H9 (cell line): ENCODE measurements around the gene RNASET2. TPM values are rescaled to one million over a fixed set of nuclear protein-coding genes. Genes with fewer than 3 reads are reported as not detected.

Source experiments
- DNase-seq: peaks from one replicate; pipeline ENCODE4 v3.0.0-alpha.2; 2017
- H2AFZ ChIP-seq: one replicate; pipeline ENCODE4 v1.6.1; 2013; ENCODE audit warnings: mild to moderate bottlenecking, low read length, control low read depth, moderate library complexity
- H2AK5ac ChIP-seq: 2 replicates; pipeline ENCODE4 v1.6.1; 2013; ENCODE audit warnings: low read length, control low read depth, mixed read lengths; ENCODE audit not compliant: insufficient read length
- H2BK120ac ChIP-seq: one replicate; pipeline ENCODE4 v1.6.1; 2013; ENCODE audit warnings: low read depth, mild to moderate bottlenecking, low read length, control low read depth, inconsistent platforms; ENCODE audit not compliant: poor library complexity, severe bottlenecking
- H2BK12ac ChIP-seq: 2 replicates; pipeline ENCODE4 v1.6.1; 2013; ENCODE audit warnings: low read length, control low read depth, mixed read lengths, low read depth; ENCODE audit not compliant: insufficient read length
- H2BK15ac ChIP-seq: 2 replicates; pipeline ENCODE4 v1.6.1; 2013; ENCODE audit warnings: low read depth, low read length, control low read depth
- H2BK20ac ChIP-seq: one replicate; pipeline ENCODE4 v1.6.1; 2013; ENCODE audit warnings: low read depth, mild to moderate bottlenecking, low read length, control low read depth, inconsistent platforms; ENCODE audit not compliant: poor library complexity, severe bottlenecking
- H2BK5ac ChIP-seq: 2 replicates; pipeline ENCODE4 v1.6.1; 2013; ENCODE audit warnings: low read length, control low read depth, mixed read lengths; ENCODE audit not compliant: insufficient read length
- H3K14ac ChIP-seq: 2 replicates; pipeline ENCODE4 v1.6.1; 2013; ENCODE audit warnings: low read length, control low read depth; ENCODE audit not compliant: insufficient read depth
- H3K18ac ChIP-seq: 2 replicates; pipeline ENCODE4 v1.6.1; 2013; ENCODE audit warnings: low read depth, mild to moderate bottlenecking, mixed read lengths, low read length, control low read depth; ENCODE audit not compliant: insufficient read length
- H3K23ac ChIP-seq: 2 replicates; pipeline ENCODE4 v1.6.1; 2013; ENCODE audit warnings: low read length, control low read depth, mixed read lengths, low read depth; ENCODE audit not compliant: insufficient read length
- H3K23me2 ChIP-seq: 2 replicates; pipeline ENCODE4 v1.6.1; 2013; ENCODE audit warnings: low read depth, mild to moderate bottlenecking, mixed read lengths, low read length, control low read depth; ENCODE audit not compliant: insufficient read length, poor library complexity, severe bottlenecking
- H3K27ac ChIP-seq: 2 replicates; pipeline ENCODE4 v1.5.1; 2013; ENCODE audit warnings: low read length, control low read depth, mixed read lengths, low read depth; ENCODE audit not compliant: insufficient read length
- H3K27me3 ChIP-seq: 2 replicates; pipeline ENCODE4 v1.6.1; 2013; ENCODE audit warnings: low read length, control low read depth, inconsistent platforms; ENCODE audit not compliant: insufficient read depth
- H3K4ac ChIP-seq: 2 replicates; pipeline ENCODE4 v1.6.1; 2013; ENCODE audit warnings: low read depth, mild to moderate bottlenecking, control low read depth, inconsistent platforms, low read length, moderate library complexity
- H3K4me1 ChIP-seq: 2 replicates; pipeline ENCODE4 v1.6.1; 2013; ENCODE audit warnings: low read length, control low read depth, inconsistent platforms; ENCODE audit not compliant: insufficient read depth
- H3K4me2 ChIP-seq: 2 replicates; pipeline ENCODE4 v1.6.1; 2013; ENCODE audit warnings: low read length, control low read depth, mixed read lengths; ENCODE audit not compliant: insufficient read length, insufficient read depth
- H3K56ac ChIP-seq: 2 replicates; pipeline ENCODE4 v1.6.1; 2013; ENCODE audit warnings: low read depth, mild to moderate bottlenecking, mixed read lengths, low read length, control low read depth; ENCODE audit not compliant: insufficient read length
- H3K79me1 ChIP-seq: 2 replicates; pipeline ENCODE4 v1.6.1; 2013; ENCODE audit warnings: low read depth, mild to moderate bottlenecking, moderate library complexity, low read length, control low read depth, inconsistent platforms; ENCODE audit not compliant: insufficient read depth, poor library complexity, severe bottlenecking
- H3K79me2 ChIP-seq: 2 replicates; pipeline ENCODE4 v1.6.1; 2013; ENCODE audit warnings: low read length, control low read depth, inconsistent platforms; ENCODE audit not compliant: insufficient read depth
- H3K9ac ChIP-seq: 2 replicates; pipeline ENCODE4 v1.6.1; 2013; ENCODE audit warnings: low read length, control low read depth, mixed read lengths; ENCODE audit not compliant: insufficient read length; ENCODE audit errors: extremely low read depth
- H3K9me3 ChIP-seq: one replicate; pipeline ENCODE4 v1.6.1; 2013; ENCODE audit warnings: low read depth, low read length, inconsistent platforms; ENCODE audit not compliant: control insufficient read depth
- H3T11ph ChIP-seq: one replicate; pipeline ENCODE4 v1.6.1; 2013; ENCODE audit warnings: mild to moderate bottlenecking, low read length, control low read depth, inconsistent platforms
- H4K20me1 ChIP-seq: one replicate; pipeline ENCODE4 v1.6.1; 2013; ENCODE audit not compliant: control insufficient read depth, insufficient read length, insufficient read depth
- H4K5ac ChIP-seq: 2 replicates; pipeline ENCODE4 v1.6.1; 2013; ENCODE audit warnings: low read depth, mild to moderate bottlenecking, mixed read lengths, low read length, control low read depth; ENCODE audit not compliant: insufficient read length
- H4K8ac ChIP-seq: replicated peaks from 2 replicates; pipeline ENCODE4 v1.6.1; 2013; ENCODE audit warnings: low read length, control low read depth, mixed read lengths, low read depth; ENCODE audit not compliant: insufficient read length
- H4K91ac ChIP-seq: 2 replicates; pipeline ENCODE4 v1.6.1; 2013; ENCODE audit warnings: low read depth, mild to moderate bottlenecking, moderate library complexity, mixed read lengths, low read length, control low read depth; ENCODE audit not compliant: insufficient read length
- H3K27ac Mint-ChIP-seq, 3 experiments: 2 replicates in 2 of 3; 3 replicates in 1 of 3; pipeline ENCODE4 v1.8.0; 2020 to 2021; ENCODE audit warnings: mixed read lengths in 3 of 3, mild to moderate bottlenecking in 1 of 3, moderate library complexity in 1 of 3
- H3K27me3 Mint-ChIP-seq: 2 replicates; pipeline ENCODE4 v1.8.0; 2021; ENCODE audit warnings: low read depth, mild to moderate bottlenecking, moderate library complexity, mixed read lengths
- H3K36me3 Mint-ChIP-seq, 3 experiments: 2 replicates in 2 of 3; 3 replicates in 1 of 3; pipeline ENCODE4 v1.8.0; 2020 to 2021; ENCODE audit warnings: low read depth in 3 of 3, mixed read lengths in 3 of 3; ENCODE audit not compliant: insufficient read depth in 1 of 3
- H3K4me1 Mint-ChIP-seq, 2 experiments: 2 replicates each; pipeline ENCODE4 v1.8.0; 2020; ENCODE audit warnings: mixed read lengths in 2 of 2
- H3K4me3 Mint-ChIP-seq, 2 experiments: 2 replicates in 1 of 2; 3 replicates in 1 of 2; pipeline ENCODE4 v1.8.0; 2020 to 2021; ENCODE audit warnings: mild to moderate bottlenecking in 2 of 2, mixed read lengths in 2 of 2, moderate library complexity in 1 of 2
- H3K9me3 Mint-ChIP-seq, 2 experiments: 2 replicates in 1 of 2; 3 replicates in 1 of 2; pipeline ENCODE4 v1.8.0; 2020; ENCODE audit warnings: mild to moderate bottlenecking in 2 of 2, mixed read lengths in 2 of 2, moderate library complexity in 1 of 2
- CTCF ChIP-seq: fragments of 200-600 bp; sonication (generic); conservative IDR thresholded peaks from 3 replicates; pipeline ENCODE4 v1.8.0; 2021; ENCODE audit warnings: antibody characterized with exemption, mild to moderate bottlenecking
- WGBS: extraction: QIAGEN DNeasy Blood & Tissue Kit; methylation state at CpG from one replicate; pipeline ENCODE4 v1.1.7; 2013; ENCODE audit warnings: missing lambda C conversion rate, low lambda C conversion rate, mixed read lengths; ENCODE audit not compliant: insufficient read length; ENCODE audit errors: extremely low coverage; 5-methylcytosine and 5-hydroxymethylcytosine counted together
- total RNA-seq: library from RNA; stranded (reverse); gene quantifications from 2 replicates; pipeline ENCODE4 v1.2.1, GENCODE V29; 2021

Gene RNASET2
- total RNA-seq, 1 experiment from 2014 or later = 28.2 TPM

- H3K4me2 ChIP-seq = no peak overlapping the region
- H3K36me3 Mint-ChIP-seq = peaks cover 0 to 9% (median 0%) of the 10 kb centered on the region in 3 experiments; a peak in 4 of 7 replicates
- H3K4me1 ChIP-seq = no peaks in the 10 kb centered on the region
- H3K27ac Mint-ChIP-seq = no peak overlapping the region
- no peaks in the 10 kb centered on the region for H4K20me1 ChIP-seq
- H2AK5ac ChIP-seq = no peak overlapping the region
- no peak overlapping the region for H2BK20ac ChIP-seq
- no peak overlapping the region for H3K56ac ChIP-seq
- no peak overlapping the region for H4K8ac ChIP-seq
- no peak for TF ChIP-seq CTCF
- no peak overlapping the region; the same call in 1 of the 2 replicates for H3K14ac ChIP-seq
- no peak overlapping the region for H3K18ac ChIP-seq
- WGBS = no CpG with 5 or more reads among the region's 12 CpGs
- no peak overlapping the region for H3K4me3 Mint-ChIP-seq
- DNase-seq = no peak
- no peak overlapping the region for H2BK5ac ChIP-seq
- H3K23me2 ChIP-seq = no peaks in the 10 kb centered on the region
- H2AFZ ChIP-seq = no peak overlapping the region
- peaks cover 16 to 17% of the 10 kb centered on the region in 2 experiments for H3K4me1 Mint-ChIP-seq
- no peak overlapping the region for H2BK15ac ChIP-seq
- H4K5ac ChIP-seq = no peak overlapping the region
- no peaks in the 10 kb centered on the region for H3K79me2 ChIP-seq
- H4K91ac ChIP-seq = no peak overlapping the region
- H3K23ac ChIP-seq = no peak overlapping the region
- H3K27ac ChIP-seq = no peak overlapping the region
- no peaks in the 10 kb centered on the region; a peak in 1 of 5 replicates for H3K9me3 Mint-ChIP-seq
- no peak overlapping the region for H2BK12ac ChIP-seq
- no peaks in the 10 kb centered on the region for H3K9me3 ChIP-seq
- no peaks in the 10 kb centered on the region for H3K79me1 ChIP-seq
- H3K27me3 ChIP-seq = no peaks in the 10 kb centered on the region
- H3K4ac ChIP-seq = no peak overlapping the region
- H3K27me3 Mint-ChIP-seq = peaks cover 22% of the 10 kb centered on the region
- H3K9ac ChIP-seq = no peak overlapping the region
- no peak overlapping the region for H3T11ph ChIP-seq
- H2BK120ac ChIP-seq = no peak overlapping the region
Observed at GRCh38 chr6:166905505-166906134, 50.7 kb downstream of the RNASET2 start.
